ENCODE results near the gene TBC1D20. TPM values are rescaled to one million over a fixed set of nuclear protein-coding genes. Genes with fewer than 3 reads are reported as not detected.

Gene TBC1D20
- total and polyA plus RNA-seq, 2 donors (not counting 1 experiment from before 2014, with no cell fraction given) = 33.9 to 38.3 TPM

GRCh38 chr20:414161-414560 lies 48.2 kb downstream of the TBC1D20 start:
- H3K4me1 ChIP-seq (ENCODE audit: control insufficient read depth, extremely low read depth, insufficient read depth, low read length) = peaks cover 5% of the 10 kb centered on the region
- no peak overlapping the region for H3K4me2 ChIP-seq (ENCODE audit: extremely low read depth, insufficient read depth, low read length)
- H3K9ac ChIP-seq (ENCODE audit: insufficient read depth, low read length) = no peak overlapping the region
- no peak overlapping the region for H2AFZ ChIP-seq (ENCODE audit: low read length)
- no peaks in the 10 kb centered on the region for H4K20me1 ChIP-seq (ENCODE audit: control insufficient read depth, extremely low read depth, insufficient read depth, low read length)
- TF ChIP-seq EZH2 (IDR thresholded peaks at IDR 0.05; ENCODE audit: low read length, missing control alignments) (no peak), CTCF (conservative IDR thresholded peaks at IDR 0.05 in 1 of 2, IDR thresholded peaks at IDR 0.05 in 1 of 2; ENCODE audit: low read depth in 1 of 2, low read length in 2 of 2) (no peak)
- H3K27ac ChIP-seq (ENCODE audit: insufficient read depth, low read length) = no peak overlapping the region
- H3K79me2 ChIP-seq (ENCODE audit: control insufficient read depth, insufficient read depth, low read length) = peaks cover 22% of the 10 kb centered on the region
- peaks cover 7% of the 10 kb centered on the region for H3K36me3 ChIP-seq (ENCODE audit: control insufficient read depth, insufficient read depth, low read length)
- no peak for DNase-seq (ENCODE audit: low read depth in 2 of 2)
- no peak overlapping the region for H3K4me3 ChIP-seq (replicated peaks in 1 of 4; ENCODE audit: control extremely low read depth in 1 of 4, insufficient read depth in 1 of 4, low read depth in 3 of 4, low read length in 4 of 4)
- H3K27me3 ChIP-seq (ENCODE audit: control insufficient read depth, insufficient read depth, low read length) = no peaks in the 10 kb centered on the region
- no peaks in the 10 kb centered on the region for H3K9me3 ChIP-seq (ENCODE audit: control insufficient read depth, insufficient read depth, low read depth, low read length)

GRCh38 chr20:412081-412480 lies 50.3 kb downstream of the TBC1D20 start:
- peaks cover 7% of the 10 kb centered on the region for H3K36me3 ChIP-seq (ENCODE audit: control insufficient read depth, insufficient read depth, low read length)
- no peak for TF ChIP-seq CTCF (conservative IDR thresholded peaks at IDR 0.05 in 1 of 2, IDR thresholded peaks at IDR 0.05 in 1 of 2; ENCODE audit: low read depth in 1 of 2, low read length in 2 of 2)
- TF ChIP-seq EZH2 (IDR thresholded peaks at IDR 0.05; ENCODE audit: low read length, missing control alignments) = no peak
- no peaks in the 10 kb centered on the region for H3K27me3 ChIP-seq (ENCODE audit: control insufficient read depth, insufficient read depth, low read length)
- H3K4me1 ChIP-seq (ENCODE audit: control insufficient read depth, extremely low read depth, insufficient read depth, low read length) = peaks cover 9% of the 10 kb centered on the region
- no peaks in the 10 kb centered on the region for H3K9me3 ChIP-seq (ENCODE audit: control insufficient read depth, insufficient read depth, low read depth, low read length)
- H2AFZ ChIP-seq (ENCODE audit: low read length) = no peak overlapping the region
- H3K9ac ChIP-seq (ENCODE audit: insufficient read depth, low read length) = no peak overlapping the region
- DNase-seq (ENCODE audit: low read depth in 2 of 2) = no peak
- H3K4me3 ChIP-seq (replicated peaks in 1 of 4; ENCODE audit: control extremely low read depth in 1 of 4, insufficient read depth in 1 of 4, low read depth in 3 of 4, low read length in 4 of 4) = no peak overlapping the region
- no peaks in the 10 kb centered on the region for H4K20me1 ChIP-seq (ENCODE audit: control insufficient read depth, extremely low read depth, insufficient read depth, low read length)
- peaks cover 32% of the 10 kb centered on the region for H3K79me2 ChIP-seq (ENCODE audit: control insufficient read depth, insufficient read depth, low read length)
- H3K4me2 ChIP-seq (ENCODE audit: extremely low read depth, insufficient read depth, low read length) = no peak overlapping the region
- H3K27ac ChIP-seq (ENCODE audit: insufficient read depth, low read length) = no peak overlapping the region

- Histone ChIP-seq H3K27ac (ENCODE audit: insufficient read depth, low read length) (no peak overlapping the region), H3K27me3 (ENCODE audit: control insufficient read depth, insufficient read depth, low read length) (no peaks in the 10 kb centered on the region), H3K79me2 (ENCODE audit: control insufficient read depth, insufficient read depth, low read length) (peaks cover 32% of the 10 kb centered on the region), H3K9ac (ENCODE audit: insufficient read depth, low read length) (no peak overlapping the region), H3K9me3 (ENCODE audit: control insufficient read depth, insufficient read depth, low read depth, low read length) (no peaks in the 10 kb centered on the region), H3K36me3 (ENCODE audit: control insufficient read depth, insufficient read depth, low read length) (peaks cover 7% of the 10 kb centered on the region), H4K20me1 (ENCODE audit: control insufficient read depth, extremely low read depth, insufficient read depth, low read length) (no peaks in the 10 kb centered on the region), H3K4me2 (ENCODE audit: extremely low read depth, insufficient read depth, low read length) (peak overlapping the region; percentile 95), H3K4me1 (ENCODE audit: control insufficient read depth, extremely low read depth, insufficient read depth, low read length) (peaks cover 10% of the 10 kb centered on the region), H2AFZ (ENCODE audit: low read length) (no peak overlapping the region), H3K4me3 (replicated peaks in 1 of 4; ENCODE audit: control extremely low read depth in 1 of 4, insufficient read depth in 1 of 4, low read depth in 3 of 4, low read length in 4 of 4) (peak overlapping the region; percentile 89 to 99 (median 96))
- no peak for DNase-seq (ENCODE audit: low read depth in 2 of 2)
- no peak for TF ChIP-seq EZH2 (IDR thresholded peaks at IDR 0.05; ENCODE audit: low read length, missing control alignments)
- TF ChIP-seq CTCF (conservative IDR thresholded peaks at IDR 0.05 in 1 of 2, IDR thresholded peaks at IDR 0.05 in 1 of 2; ENCODE audit: low read depth in 1 of 2, low read length in 2 of 2) = no peak
Measured at GRCh38 chr20:409697-410559, 52.4 kb downstream of the TBC1D20 start.
